Measurements from ENCODE around the gene LRCOL1.

LRCOL1 gene

GRCh38 chr12:132635076-132635955, 24.9 kb upstream of the LRCOL1 start:
- no peak for DNase-seq

GRCh38 chr12:132634411-132634990, 24.1 kb upstream of the LRCOL1 start:
- no peak for DNase-seq

DNA sequence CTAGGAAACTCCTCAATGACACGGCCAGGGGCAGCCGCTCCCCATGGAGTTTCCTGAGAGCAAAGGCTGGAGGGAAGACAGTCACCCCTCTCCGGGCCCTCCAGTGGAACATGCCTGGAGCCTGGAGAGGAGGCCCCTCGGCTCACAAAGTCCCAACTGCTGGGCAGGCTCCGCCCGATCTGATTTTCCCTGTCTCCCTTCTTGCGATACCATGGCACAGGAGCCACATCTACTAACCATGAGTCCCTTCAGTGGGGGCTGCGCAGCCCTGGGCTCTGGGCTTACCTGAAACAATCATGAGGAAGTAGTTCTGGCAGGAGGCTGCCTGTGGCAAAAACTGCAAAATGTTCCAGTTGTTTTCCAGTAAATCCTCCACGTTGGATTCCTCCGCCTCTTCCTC, 23.5 kb upstream of the LRCOL1 start:
- DNase-seq = no peak

GRCh38 chr12:132633398-132633797, 23.0 kb upstream of the LRCOL1 start:
- no peak for DNase-seq

GRCh38 chr12:132632521-132633228, 22.3 kb upstream of the LRCOL1 start:
- no peak for DNase-seq

DNA sequence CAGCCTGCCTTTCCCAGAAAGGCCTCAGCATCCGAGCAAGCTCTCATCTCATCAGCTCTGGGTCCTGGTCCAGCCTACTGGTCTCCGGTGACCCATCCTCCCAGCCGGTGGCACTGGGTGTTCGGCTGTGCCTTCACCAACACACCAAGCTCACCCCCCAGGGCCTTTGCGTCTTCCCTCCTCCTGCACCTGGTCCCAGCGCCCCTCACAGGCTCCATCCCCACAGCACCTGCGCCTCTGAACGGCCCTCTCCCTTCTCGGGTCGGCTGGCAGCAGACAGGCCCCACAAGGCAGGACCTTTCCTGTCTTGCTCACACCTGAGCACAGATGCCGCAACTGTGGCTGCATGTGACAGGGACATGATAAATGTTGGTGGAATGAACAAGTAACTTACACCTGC, 21.3 kb upstream of the LRCOL1 start:
- DNase-seq = no peak

GRCh38 chr12:132630672-132631071, 20.3 kb upstream of the LRCOL1 start:
- no peak for DNase-seq

DNA sequence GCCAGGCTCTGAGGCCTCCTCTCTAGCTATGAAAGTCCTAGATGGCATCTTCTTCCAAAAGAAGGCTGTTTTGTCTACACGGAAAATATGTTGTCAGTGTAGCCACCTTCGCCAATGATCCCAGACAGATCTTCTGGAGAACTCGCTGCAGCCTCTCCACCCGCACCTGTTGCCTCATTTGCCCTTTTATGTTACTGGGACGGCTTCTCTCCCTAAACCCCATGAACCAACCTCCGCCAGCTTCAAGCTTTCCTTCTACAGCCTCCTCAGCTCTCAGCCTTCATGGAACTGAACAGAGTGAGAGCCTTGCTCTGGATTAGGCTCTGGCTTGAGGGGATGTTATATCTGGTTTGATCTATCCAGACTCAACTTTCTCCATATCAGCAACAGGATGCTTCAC, 18.9 kb upstream of the LRCOL1 start:
- DNase-seq = no peak

DNA sequence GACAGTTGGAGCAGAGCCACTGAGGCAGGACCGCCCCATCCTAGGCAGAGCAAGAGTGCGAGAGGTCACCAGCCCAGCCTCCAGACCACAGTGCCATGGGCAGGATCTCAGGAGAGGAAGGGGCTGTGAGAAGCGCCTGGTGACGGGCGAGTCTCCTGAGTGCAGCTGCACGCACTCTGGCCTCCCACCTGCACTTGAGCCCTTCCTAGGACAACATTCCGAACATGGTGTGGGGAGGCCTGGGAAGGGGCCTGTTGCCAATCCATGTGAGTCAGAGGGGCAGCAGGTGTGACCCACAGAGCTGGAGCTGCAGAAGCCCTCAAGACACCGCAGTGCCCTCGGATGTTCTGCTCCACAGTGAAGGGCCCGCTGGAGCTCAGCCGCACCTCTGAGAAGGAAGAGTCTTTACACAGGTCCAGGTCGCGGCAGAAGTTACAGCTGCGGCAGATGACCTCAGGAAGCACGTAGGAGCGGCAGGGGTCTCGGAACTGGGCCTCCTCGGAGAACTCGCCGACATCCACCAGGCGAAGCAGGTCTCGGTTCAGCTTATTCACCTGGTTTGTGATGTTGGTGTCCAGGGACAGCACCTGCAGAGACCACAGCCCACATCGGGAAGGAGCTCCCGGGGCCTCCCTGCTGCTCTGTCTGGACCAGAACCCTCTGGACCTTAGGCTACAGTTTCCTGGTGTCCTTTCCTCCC, 15.5 kb upstream of the LRCOL1 start:
- DNase-seq = no peak

DNA sequence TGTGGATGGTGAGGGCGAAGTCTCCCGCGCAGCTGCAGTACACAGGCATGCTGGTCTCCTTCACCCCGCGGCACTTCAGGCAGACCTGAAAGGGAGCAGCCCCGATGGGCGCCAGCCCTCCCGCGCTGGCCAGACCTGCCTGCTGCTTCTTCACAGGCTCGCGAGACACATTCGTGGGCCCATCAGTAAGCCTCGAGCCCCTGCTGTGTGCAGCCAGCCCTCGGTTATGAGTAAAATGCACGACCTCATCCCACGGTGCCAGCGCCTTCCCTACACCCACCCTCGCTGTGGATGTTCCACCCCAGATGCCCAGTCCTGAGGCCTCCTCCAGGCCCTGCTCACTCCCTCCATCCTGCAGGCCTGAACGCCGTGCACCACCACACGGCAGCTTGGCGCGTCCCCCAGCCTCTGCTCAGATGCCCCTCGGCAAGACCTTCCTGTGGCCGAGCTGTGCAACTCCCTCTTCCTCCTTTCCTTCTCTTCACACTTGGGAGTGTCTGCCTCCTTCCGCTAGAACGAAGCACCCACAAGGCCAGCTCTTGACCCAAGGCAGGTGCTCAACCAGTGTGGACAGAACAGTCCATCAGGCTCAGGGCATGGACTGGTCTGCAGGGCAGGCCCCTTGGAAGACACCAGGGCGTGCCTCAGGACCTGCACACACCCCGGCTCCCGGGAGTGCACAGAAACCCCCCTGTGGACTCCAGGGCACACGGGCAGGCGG, 14.7 kb upstream of the LRCOL1 start:
- no peak for DNase-seq

DNA sequence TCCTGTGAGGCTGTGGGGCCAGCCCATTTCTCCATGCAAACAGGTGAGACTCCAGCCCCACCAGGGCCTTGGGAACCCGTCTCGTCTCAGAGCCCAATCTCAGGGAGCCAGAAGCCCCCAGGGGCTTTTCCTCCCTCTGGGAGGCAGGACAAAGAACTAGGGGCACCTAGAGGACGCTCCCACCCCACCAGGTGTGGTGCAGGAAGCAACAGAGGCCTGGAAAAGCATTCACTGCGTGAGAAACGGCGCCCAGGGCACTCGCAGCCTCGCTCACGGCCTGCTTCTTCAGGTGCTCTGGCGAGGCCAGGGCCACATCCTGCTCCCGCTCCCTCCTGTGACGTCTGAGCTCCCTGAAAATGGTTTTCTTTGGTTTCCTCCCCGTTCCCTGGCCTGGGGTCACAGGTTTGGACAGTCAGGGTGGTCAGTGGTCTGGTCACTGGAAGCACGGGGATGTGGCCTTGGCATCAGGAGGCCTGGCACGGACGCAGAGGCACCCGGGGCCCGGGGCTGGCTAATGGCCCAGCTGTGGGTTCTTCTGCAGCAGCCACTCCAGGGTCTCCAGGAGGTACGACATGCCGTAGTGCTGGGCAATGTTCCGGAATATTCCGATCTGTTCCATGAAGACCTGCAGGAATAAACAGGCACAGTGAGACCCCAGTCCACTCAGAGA, 13.9 kb upstream of the LRCOL1 start:
- DNase-seq = no peak

DNA sequence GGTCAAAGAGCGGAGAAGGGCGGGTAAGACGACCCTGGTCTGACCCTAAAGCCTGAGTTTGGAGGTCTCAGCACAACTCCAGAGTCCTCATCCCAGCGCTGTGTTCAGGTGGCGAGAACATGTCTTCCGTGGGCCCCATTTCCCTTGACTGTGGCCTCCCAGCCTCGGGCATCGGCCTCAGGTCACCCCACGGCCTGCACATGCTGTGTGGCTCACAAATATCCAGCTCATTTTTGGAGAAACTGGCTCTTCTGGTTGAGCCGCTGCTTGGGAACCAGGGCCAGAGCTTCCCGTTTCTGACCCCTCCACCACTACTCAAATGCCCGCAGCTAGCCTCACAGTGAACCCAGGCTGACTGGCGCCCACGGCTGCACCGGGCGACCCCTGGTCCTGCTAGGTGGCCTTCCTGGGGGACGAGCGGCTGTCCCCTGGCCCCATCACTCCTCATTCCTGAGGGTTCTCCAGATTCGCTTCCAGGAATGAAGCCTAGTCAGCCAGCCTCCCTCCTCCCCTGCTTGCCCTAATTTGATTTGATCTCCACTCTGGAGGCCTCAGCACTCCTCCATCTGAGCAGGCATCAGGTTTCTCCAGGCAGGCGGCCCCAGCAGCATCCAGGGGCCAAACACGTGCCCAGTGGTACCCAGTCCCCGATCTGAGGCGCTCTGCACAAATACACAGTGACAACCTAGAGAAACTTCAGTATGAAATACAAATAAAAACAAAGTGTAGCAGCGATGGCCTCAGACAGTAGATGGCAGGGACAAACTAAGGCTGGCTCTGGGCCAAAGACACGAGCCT, 12.9 kb upstream of the LRCOL1 start:
- DNase-seq = no peak

- no peak for DNase-seq
Observed at GRCh38 chr12:132622437-132623071, 12.2 kb upstream of the LRCOL1 start.

- DNase-seq = no peak
Observed at GRCh38 chr12:132621657-132622435, 11.5 kb upstream of the LRCOL1 start.

- no peak for DNase-seq
Observed at GRCh38 chr12:132620899-132621656, 10.7 kb upstream of the LRCOL1 start.

- no peak for DNase-seq
Observed at GRCh38 chr12:132620113-132620898, 9.9 kb upstream of the LRCOL1 start.

DNA sequence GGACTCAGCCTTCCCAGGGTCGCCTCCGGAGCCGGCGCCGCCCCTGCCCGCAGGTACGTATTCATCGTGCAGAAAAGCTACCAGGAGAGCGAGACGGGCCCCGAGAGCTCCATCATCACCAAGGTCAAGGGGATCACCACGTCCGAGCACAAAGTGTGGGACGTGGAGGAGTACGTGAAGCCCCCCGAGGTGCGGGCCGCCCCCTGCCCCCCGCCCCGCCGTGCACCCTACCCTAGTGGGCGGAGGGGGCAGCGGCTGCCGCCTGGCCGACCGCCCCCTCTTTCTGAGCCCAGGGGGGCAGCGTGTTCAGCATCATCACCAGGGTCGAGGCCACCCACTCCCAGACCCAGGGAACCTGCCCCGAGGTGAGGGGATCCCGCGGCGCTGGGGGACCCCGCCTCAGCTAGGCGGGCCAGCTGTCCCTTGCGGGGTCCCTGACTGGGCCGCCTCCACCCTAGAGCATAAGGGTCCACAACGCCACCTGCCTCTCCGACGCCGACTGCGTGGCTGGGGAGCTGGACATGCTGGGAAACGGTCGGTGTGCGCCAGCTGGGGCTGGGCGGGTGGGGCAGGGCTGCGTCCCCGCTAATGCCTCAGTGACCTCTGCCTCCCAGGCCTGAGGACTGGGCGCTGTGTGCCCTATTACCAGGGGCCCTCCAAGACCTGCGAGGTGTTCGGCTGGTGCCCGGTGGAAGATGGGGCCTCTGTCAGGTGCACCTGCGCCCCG, 9.2 kb upstream of the LRCOL1 start:
- DNase-seq = no peak

DNA sequence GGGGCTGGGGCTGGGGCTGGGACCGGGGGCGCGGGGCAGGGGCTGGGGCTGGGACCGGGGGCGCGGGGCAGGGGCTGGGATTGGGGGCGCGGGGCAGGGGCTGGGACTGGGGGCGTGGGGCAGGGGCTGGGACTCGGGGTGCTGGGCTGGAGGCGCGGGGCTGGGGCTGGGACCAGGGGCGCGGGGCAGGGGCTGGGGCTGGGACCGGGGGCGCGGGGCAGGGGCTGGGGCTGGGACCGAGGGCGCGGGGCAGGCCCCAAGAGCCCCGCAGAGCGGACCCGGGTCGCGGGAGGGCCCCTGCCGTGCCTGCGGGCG, 8.6 kb upstream of the LRCOL1 start:
- DNase-seq = no peak

Data from NCI-H1105 treated with DMSO at 0.1 percent for 48 hours (cell line).